Keratinocyte (primary cell): Measurements from ENCODE around the gene MGAT5B.

Experiments
- CTCF ChIP-seq, 3 experiments: IDR thresholded peaks in 1 of 3; conservative IDR thresholded peaks in 1 of 3; optimal IDR thresholded peaks in 1 of 3; 2 replicates in 2 of 3; 3 replicates in 1 of 3; pipeline versions ENCODE3 to v1.5.1; 2011; ENCODE audit warnings: low read length in 3 of 3, mild to moderate bottlenecking in 3 of 3, moderate library complexity in 2 of 3, control low read depth in 1 of 3, inconsistent platforms in 1 of 3; ENCODE audit not compliant: insufficient read depth in 2 of 3; ENCODE audit errors: extremely low read depth in 1 of 3
- EZH2 ChIP-seq: IDR thresholded peaks from one replicate; pipeline ENCODE4 v1.6.1; 2012; ENCODE audit warnings: inconsistent platforms, mild to moderate bottlenecking, low read length, moderate library complexity

DNA sequence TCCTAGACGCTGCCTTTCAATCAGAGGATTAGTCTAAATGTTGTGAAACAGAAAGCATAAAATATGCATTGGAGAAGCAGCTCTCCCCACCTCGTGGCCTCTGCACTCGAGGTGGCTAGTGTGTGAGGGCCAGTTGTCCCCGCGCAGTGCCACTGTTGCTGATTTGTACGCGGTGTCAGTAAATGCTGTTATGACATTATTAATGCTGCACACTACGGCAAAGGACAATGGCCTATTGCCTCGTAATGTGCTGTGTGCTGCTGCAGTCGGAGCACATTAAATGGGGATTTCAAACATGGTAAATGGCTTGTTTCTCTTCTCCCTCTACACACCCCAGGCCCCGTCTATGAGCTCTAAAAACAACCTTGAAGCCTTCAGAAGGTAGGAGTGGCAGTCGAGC, 5.7 kb upstream of the MGAT5B start:
- TF ChIP-seq CTCF (optimal IDR thresholded peaks at IDR 0.05 in 1 of 3, IDR thresholded peaks at IDR 0.05 in 1 of 3, conservative IDR thresholded peaks at IDR 0.05 in 1 of 3; ENCODE audit: extremely low read depth in 1 of 3, insufficient read depth in 2 of 3, low read length in 3 of 3) (no peak), EZH2 (no peak)
